Activated B cell treated with CpG ODN at 0.5 μM for 24 hours (primary cell): ENCODE results near the gene SLC25A38. TPM values are rescaled to one million over a fixed set of nuclear protein-coding genes. Genes with fewer than 3 reads are reported as not detected.
"Not testable (repeated sequence)": the region's sequence is repeated elsewhere in the genome, so short reads cannot be mapped to it uniquely, and the experiment has no call there.

Experiments
- ATAC-seq: fragments of 200-7000 bp; cut with Tn5 transposase; one replicate; pipeline ENCODE4 v1.10.0; 2021; ENCODE audit warnings: low read depth, mild to moderate bottlenecking, moderate library complexity
- CTCF ChIA-PET: fragments of 350-600 bp; sonication (Branson Sonifier 250); formaldehyde crosslinking; loops from one replicate; lab custom pipeline; 2021; ENCODE audit warnings: antibody characterized with exemption; lab: Charles Lee
- POLR2A ChIA-PET: fragments of 350-600 bp; sonication (Branson Sonifier 250); formaldehyde crosslinking; loops from one replicate; lab custom pipeline; 2021; ENCODE audit warnings: antibody characterized with exemption; lab: Charles Lee
- DNase-seq: peaks from one replicate; pipeline ENCODE4 v3.0.0; 2022
- H3K27ac Mint-ChIP-seq: one replicate; pipeline ENCODE4 v1.8.0; 2020; ENCODE audit warnings: mixed read lengths
- H3K27me3 Mint-ChIP-seq: one replicate; pipeline ENCODE4 v1.8.0; 2021; ENCODE audit warnings: mixed read lengths
- H3K36me3 Mint-ChIP-seq: one replicate; pipeline ENCODE4 v1.8.0; 2021; ENCODE audit warnings: low read depth, mixed read lengths
- H3K4me1 Mint-ChIP-seq: one replicate; pipeline ENCODE4 v1.8.0; 2021; ENCODE audit warnings: mixed read lengths
- H3K4me3 Mint-ChIP-seq: one replicate; pipeline ENCODE4 v1.8.0; 2020; ENCODE audit warnings: mild to moderate bottlenecking, mixed read lengths
- H3K9me3 Mint-ChIP-seq: one replicate; pipeline ENCODE4 v1.8.0; 2020; ENCODE audit warnings: mixed read lengths
- CTCF ChIP-seq: fragments of 200-600 bp; IDR thresholded peaks from one replicate; pipeline ENCODE4 v1.8.0; 2022; ENCODE audit warnings: antibody characterized with exemption, mild to moderate bottlenecking
- intact Hi-C: fragments of 100-400 bp; cut with micrococcal nuclease; formaldehyde crosslinking; loops from one replicate; pipeline ENCODE4 v1.15.1; 2024
- total RNA-seq: library from RNA; stranded (reverse); gene quantifications from 2 replicates; pipeline ENCODE4 v1.2.3, GENCODE V29; 2022

SLC25A38 gene
- total RNA-seq, 1 donor from 2014 or later = 52.9 TPM

- ATAC-seq (no peak), DNase-seq (no peak)
- Mint-ChIP-seq H3K9me3 (no peaks in the 10 kb centered on the region), H3K4me1 (no peaks in the 10 kb centered on the region), H3K27ac (no peak overlapping the region), H3K36me3 (no peaks in the 10 kb centered on the region), H3K4me3 (no peak overlapping the region), H3K27me3 (no peaks in the 10 kb centered on the region)
- POLR2A ChIA-PET = interaction anchor here (0.6 kb wide), 1 partner anchor 49 kb away, joined by 3 read pairs; no protein-coding TSS in a partner anchor
- CTCF ChIA-PET = no interaction called here
- TF ChIP-seq CTCF = no peak
- intact Hi-C loops = no loop called here
Observed at GRCh38 chr3:39349080-39349479, 34.1 kb upstream of the SLC25A38 start.

GRCh38 chr3:39350714-39351113 is 32.5 kb upstream of the SLC25A38 start:
- no peaks in the 10 kb centered on the region for H3K4me1 Mint-ChIP-seq
- H3K27ac Mint-ChIP-seq = no peak overlapping the region
- no peaks in the 10 kb centered on the region for H3K9me3 Mint-ChIP-seq
- intact Hi-C loops = no loop called here
- ATAC-seq = no peak
- no peak overlapping the region for H3K4me3 Mint-ChIP-seq
- no peak for TF ChIP-seq CTCF
- CTCF ChIA-PET = no interaction called here
- DNase-seq = no peak
- no peaks in the 10 kb centered on the region for H3K27me3 Mint-ChIP-seq
- POLR2A ChIA-PET = no interaction called here
- no peaks in the 10 kb centered on the region for H3K36me3 Mint-ChIP-seq

- DNase-seq, POLR2A ChIA-PET, H3K27ac Mint-ChIP-seq, H3K9me3 Mint-ChIP-seq, H3K4me1 Mint-ChIP-seq, H3K27me3 Mint-ChIP-seq, H3K4me3 Mint-ChIP-seq, ATAC-seq, CTCF ChIA-PET, intact Hi-C loops, H3K36me3 Mint-ChIP-seq: not testable (repeated sequence)
Observed at GRCh38 chr3:39351134-39351533, 32.0 kb upstream of the SLC25A38 start.

- H3K9me3 Mint-ChIP-seq, ATAC-seq, H3K36me3 Mint-ChIP-seq, CTCF ChIA-PET, POLR2A ChIA-PET, H3K27me3 Mint-ChIP-seq, DNase-seq, H3K4me3 Mint-ChIP-seq, intact Hi-C loops, H3K4me1 Mint-ChIP-seq, H3K27ac Mint-ChIP-seq: not testable (repeated sequence)
Observed at GRCh38 chr3:39353168-39353927, 29.8 kb upstream of the SLC25A38 start.

GRCh38 chr3:39358333-39358732 is 24.8 kb upstream of the SLC25A38 start:
- H3K9me3 Mint-ChIP-seq = no peaks in the 10 kb centered on the region
- CTCF ChIA-PET = no interaction called here
- DNase-seq (no peak), ATAC-seq (no peak)
- POLR2A ChIA-PET = interaction anchor here (0.5 kb wide), 1 partner anchor 26 kb away, joined by 6 read pairs; no protein-coding TSS in a partner anchor
- H3K27ac Mint-ChIP-seq = no peak overlapping the region
- no peaks in the 10 kb centered on the region for H3K36me3 Mint-ChIP-seq
- intact Hi-C loops = no loop called here
- no peak for TF ChIP-seq CTCF
- peaks cover 1% of the 10 kb centered on the region for H3K4me1 Mint-ChIP-seq
- no peak overlapping the region for H3K4me3 Mint-ChIP-seq
- H3K27me3 Mint-ChIP-seq = no peaks in the 10 kb centered on the region

GRCh38 chr3:39361252-39361927 is 21.8 kb upstream of the SLC25A38 start:
- DNase-seq (no peak), ATAC-seq (no peak)
- POLR2A ChIA-PET = no interaction called here
- intact Hi-C loops = no loop called here
- H3K36me3 Mint-ChIP-seq = no peaks in the 10 kb centered on the region
- H3K27ac Mint-ChIP-seq = no peak overlapping the region
- H3K4me3 Mint-ChIP-seq = no peak overlapping the region
- no peaks in the 10 kb centered on the region for H3K9me3 Mint-ChIP-seq
- no peaks in the 10 kb centered on the region for H3K27me3 Mint-ChIP-seq
- peaks cover 1% of the 10 kb centered on the region for H3K4me1 Mint-ChIP-seq
- CTCF ChIA-PET = interaction anchor here (0.9 kb wide), 1 partner anchor 73 kb away, joined by 3 read pairs; no protein-coding TSS in a partner anchor
- TF ChIP-seq CTCF = no peak
